ENCODE data around the gene CCDC152.

- TF ChIP-seq CTCF (IDR thresholded peaks at IDR 0.05) = no peak
- TF ChIP-seq EP300 (IDR thresholded peaks at IDR 0.05) = no peak
- no peak for TF ChIP-seq POLR2A (IDR thresholded peaks at IDR 0.05)
Measured at GRCh38 chr5:42810834-42811590, 54.4 kb downstream of the CCDC152 start.

Data from suprapubic skin (tissue), 3 donors.